ENCODE results near the gene LDB2. TPM values are rescaled to one million over a fixed set of nuclear protein-coding genes. Genes with fewer than 3 reads are reported as not detected.

The LDB2 gene
- total RNA-seq, 4 donors from 2014 or later, result 16.2 to 31.7 (median 22.4) TPM

DNA sequence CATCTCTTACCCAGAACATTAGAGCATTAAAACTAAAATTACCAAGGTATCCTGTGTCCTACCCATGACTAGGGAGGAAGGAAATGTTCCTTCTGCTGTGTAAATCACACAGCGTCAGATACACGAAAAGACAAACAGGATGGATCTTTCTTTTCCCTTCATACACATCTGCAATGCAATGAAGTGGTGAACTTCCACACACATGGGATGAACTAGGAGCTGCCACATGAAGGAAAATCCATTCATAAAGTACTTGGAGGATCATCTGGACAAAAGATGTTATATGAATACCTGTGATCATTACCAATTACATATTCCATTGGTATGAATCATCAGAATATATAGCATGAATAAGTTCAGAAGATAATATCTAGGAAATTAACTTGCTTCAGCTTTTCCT is 46.2 kb downstream of the LDB2 start:
- no peak for TF ChIP-seq CTCF (IDR thresholded peaks at IDR 0.05)
- no peak for TF ChIP-seq POLR2A (IDR thresholded peaks at IDR 0.05; ENCODE audit: low read depth)
- TF ChIP-seq POLR2AphosphoS5 (IDR thresholded peaks at IDR 0.05), result no peak
- TF ChIP-seq EP300 (IDR thresholded peaks at IDR 0.05), result no peak
- Histone ChIP-seq H3K36me3 (no peaks in the 10 kb centered on the region), H3K27me3 (no peaks in the 10 kb centered on the region), H3K4me1 (peaks cover 0 to 12% (median 2%) of the 10 kb centered on the region in 4 donors), H3K4me3 (no peak overlapping the region), H3K27ac (replicated peaks in 1 of 4) (no peak overlapping the region), H3K9me3 (no peaks in the 10 kb centered on the region)
- no peak for DNase-seq (ENCODE audit: extremely low spot score)
- WGBS, result 67% methylated on average over 2 of the region's 2 CpGs
- intact Hi-C loops (cut with DNase I), result no loop called here

DNA sequence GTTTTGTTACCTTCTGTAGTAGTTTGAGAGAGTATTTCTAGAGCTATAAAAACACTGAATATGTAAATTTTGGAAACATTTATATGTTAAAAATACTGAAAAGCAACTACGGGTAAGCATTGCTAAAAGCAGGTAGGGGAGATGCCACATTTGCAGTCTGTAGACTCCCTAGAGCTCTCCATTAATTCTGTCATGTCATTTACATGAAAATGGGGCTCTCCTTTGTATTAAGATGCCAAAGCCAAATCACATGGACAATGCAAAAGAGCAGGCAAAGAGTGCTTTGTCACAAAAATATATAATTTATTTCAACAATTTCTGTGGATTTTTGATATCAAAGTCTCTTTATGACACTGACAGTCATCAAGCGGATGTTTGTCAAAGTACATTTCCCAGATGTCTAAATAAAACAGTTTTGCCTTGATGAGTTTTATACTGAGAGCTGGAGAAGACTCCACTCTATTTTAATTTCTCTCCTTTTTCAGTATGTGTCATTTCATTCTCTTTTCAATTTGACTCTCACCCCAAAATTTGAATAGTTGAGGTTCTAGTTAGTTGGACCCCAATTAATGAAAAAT is 51.8 kb downstream of the LDB2 start:
- no peaks in the 10 kb centered on the region for H3K9me3 ChIP-seq
- H3K27ac ChIP-seq (replicated peaks in 1 of 4), result no peak overlapping the region
- no peaks in the 10 kb centered on the region for H3K36me3 ChIP-seq
- no peaks in the 10 kb centered on the region for H3K27me3 ChIP-seq
- WGBS, result 98% methylated on average over 2 of the region's 2 CpGs
- no peak for TF ChIP-seq POLR2A (IDR thresholded peaks at IDR 0.05; ENCODE audit: low read depth)
- TF ChIP-seq POLR2AphosphoS5 (IDR thresholded peaks at IDR 0.05), result no peak
- TF ChIP-seq CTCF (IDR thresholded peaks at IDR 0.05), result no peak
- TF ChIP-seq EP300 (IDR thresholded peaks at IDR 0.05), result no peak
- peaks cover 11 to 16% (median 13%) of the 10 kb centered on the region in 4 donors for H3K4me1 ChIP-seq
- intact Hi-C loops (cut with DNase I), result no loop called here
- DNase-seq (ENCODE audit: extremely low spot score), result no peak
- no peak overlapping the region for H3K4me3 ChIP-seq

DNA sequence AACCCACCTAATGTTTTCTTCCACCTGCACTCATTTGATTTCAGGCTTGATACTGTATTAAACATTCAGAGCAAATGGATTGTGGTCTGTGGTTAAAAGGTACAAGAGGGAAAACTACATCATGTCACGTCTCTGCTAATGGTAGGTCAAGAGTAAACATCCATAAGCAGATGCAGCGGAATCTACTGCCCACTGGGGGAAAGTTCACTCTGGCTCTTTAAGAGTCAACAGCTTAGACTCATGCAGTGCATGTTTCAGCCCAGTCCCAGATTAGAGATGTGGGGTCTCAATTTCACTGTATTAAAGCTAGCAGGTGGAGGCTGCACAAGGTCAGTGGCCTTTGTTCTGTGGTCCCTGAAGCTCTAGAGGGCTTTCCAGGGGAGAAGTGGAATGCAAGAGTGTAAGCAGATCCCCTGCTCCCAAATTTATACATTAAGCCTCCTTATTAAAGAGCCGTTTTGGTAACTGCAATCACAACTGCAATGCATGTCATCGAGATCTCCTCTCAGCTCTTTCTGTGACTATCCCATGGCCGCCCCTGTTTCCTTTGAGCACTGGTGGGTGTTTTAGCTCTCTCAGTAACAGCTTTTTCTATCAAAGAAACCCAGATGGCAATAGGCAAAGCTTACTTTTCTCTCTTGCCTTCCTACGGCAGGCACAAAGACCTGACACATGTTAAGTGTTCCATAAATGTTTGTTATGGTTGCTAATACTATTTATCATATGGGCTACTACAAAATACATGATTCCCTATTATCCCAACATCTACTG is 53.4 kb downstream of the LDB2 start:
- no peak for TF ChIP-seq CTCF (IDR thresholded peaks at IDR 0.05)
- TF ChIP-seq POLR2AphosphoS5 (IDR thresholded peaks at IDR 0.05), result no peak
- no peak for TF ChIP-seq POLR2A (IDR thresholded peaks at IDR 0.05; ENCODE audit: low read depth)
- TF ChIP-seq EP300 (IDR thresholded peaks at IDR 0.05), result no peak
- H3K27ac ChIP-seq (replicated peaks in 1 of 4), result peak overlapping the region in 1 of 4 donors; percentile 10
- no peak for DNase-seq (ENCODE audit: extremely low spot score)
- 52% methylated on average over 6 of the region's 6 CpGs for WGBS
- H3K27me3 ChIP-seq, result no peaks in the 10 kb centered on the region
- intact Hi-C loops (cut with DNase I), result no loop called here
- no peaks in the 10 kb centered on the region for H3K9me3 ChIP-seq
- no peak overlapping the region for H3K4me3 ChIP-seq
- H3K36me3 ChIP-seq, result no peaks in the 10 kb centered on the region
- peaks cover 11 to 16% (median 13%) of the 10 kb centered on the region in 4 donors for H3K4me1 ChIP-seq

- Histone ChIP-seq H3K4me1 (peaks cover 11 to 16% (median 13%) of the 10 kb centered on the region in 4 donors), H3K4me3 (no peak overlapping the region), H3K27ac (replicated peaks in 1 of 4) (no peak overlapping the region), H3K36me3 (no peaks in the 10 kb centered on the region), H3K9me3 (no peaks in the 10 kb centered on the region), H3K27me3 (no peaks in the 10 kb centered on the region)
- TF ChIP-seq POLR2AphosphoS5 (IDR thresholded peaks at IDR 0.05), result no peak
- TF ChIP-seq EP300 (IDR thresholded peaks at IDR 0.05), result no peak
- TF ChIP-seq POLR2A (IDR thresholded peaks at IDR 0.05; ENCODE audit: low read depth), result no peak
- TF ChIP-seq CTCF (IDR thresholded peaks at IDR 0.05), result no peak
- intact Hi-C loops (cut with DNase I), result no loop called here
- no peak for DNase-seq (ENCODE audit: extremely low spot score)
- 95% methylated on average over 6 of the region's 6 CpGs for WGBS
These were observed 54.5 kb downstream of the LDB2 start for GRCh38 chr4:16843831-16844508.
